Urothelium cell line (cell line): ENCODE results near the gene SIAE.

Source experiments
- DNase-seq: peaks from one replicate; pipeline ENCODE4 v3.0.0; 2011; ENCODE audit warnings: low spot score, mixed read lengths
- FAIRE-seq: peaks from 2 replicates; lab custom pipeline; 2011; peaks lifted over from hg19 to GRCh38; lab: Jason Lieb, UNC

SIAE gene, protein sequence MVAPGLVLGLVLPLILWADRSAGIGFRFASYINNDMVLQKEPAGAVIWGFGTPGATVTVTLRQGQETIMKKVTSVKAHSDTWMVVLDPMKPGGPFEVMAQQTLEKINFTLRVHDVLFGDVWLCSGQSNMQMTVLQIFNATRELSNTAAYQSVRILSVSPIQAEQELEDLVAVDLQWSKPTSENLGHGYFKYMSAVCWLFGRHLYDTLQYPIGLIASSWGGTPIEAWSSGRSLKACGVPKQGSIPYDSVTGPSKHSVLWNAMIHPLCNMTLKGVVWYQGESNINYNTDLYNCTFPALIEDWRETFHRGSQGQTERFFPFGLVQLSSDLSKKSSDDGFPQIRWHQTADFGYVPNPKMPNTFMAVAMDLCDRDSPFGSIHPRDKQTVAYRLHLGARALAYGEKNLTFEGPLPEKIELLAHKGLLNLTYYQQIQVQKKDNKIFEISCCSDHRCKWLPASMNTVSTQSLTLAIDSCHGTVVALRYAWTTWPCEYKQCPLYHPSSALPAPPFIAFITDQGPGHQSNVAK

DNA sequence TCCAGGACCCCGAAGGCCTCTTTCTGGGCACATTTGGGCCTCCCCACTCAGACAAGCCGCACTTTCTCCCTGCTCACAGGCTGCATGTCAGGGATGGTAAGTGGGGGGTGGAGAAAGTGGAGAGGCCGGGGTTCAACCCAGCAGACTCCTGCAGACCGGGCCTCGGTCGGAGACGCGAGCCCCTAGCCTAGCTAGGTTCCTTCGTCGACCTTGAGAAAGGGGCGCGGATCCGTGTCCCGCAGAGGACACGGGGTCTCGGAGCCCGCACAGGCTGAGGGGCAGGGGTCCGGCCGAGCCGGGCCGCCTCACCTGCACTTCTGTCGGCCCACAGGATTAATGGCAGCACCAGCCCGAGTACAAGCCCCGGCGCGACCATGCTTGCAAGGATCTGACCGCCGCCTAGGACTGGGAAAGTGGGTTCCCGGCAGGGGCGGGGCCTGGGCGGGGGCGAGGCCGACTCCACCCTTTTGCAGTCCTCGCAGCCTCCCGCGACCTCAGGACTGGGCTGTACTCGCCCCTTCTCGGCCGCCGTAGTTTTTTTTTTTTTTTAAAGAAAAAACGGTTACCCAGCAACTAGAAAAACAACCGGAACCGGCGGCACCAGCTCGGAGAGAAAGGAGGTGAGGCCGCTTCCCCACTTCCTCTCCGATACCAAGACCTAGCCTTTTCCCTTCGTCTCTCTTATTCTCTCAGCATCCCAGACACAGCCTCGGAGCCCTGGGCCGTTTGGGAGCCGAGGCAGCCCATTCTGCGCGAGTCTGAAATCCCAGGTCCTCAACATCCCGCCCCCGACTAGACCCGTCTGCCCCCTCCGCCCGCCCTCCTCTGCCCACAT, at the start of gene SIAE, which contains the start of gene SPA17:
Gene SIAE (minus strand): TSS at position 407 of the 835 bp plus-strand sequence. CDS start 31 bp downstream, at position 376.
Gene SPA17 (plus strand): TSS at position 572 of the 835 bp plus-strand sequence. CDS start 1,361 bp downstream, outside the sequence.
- DNase-seq (peak; percentile 92), FAIRE-seq (no peak)

DNA sequence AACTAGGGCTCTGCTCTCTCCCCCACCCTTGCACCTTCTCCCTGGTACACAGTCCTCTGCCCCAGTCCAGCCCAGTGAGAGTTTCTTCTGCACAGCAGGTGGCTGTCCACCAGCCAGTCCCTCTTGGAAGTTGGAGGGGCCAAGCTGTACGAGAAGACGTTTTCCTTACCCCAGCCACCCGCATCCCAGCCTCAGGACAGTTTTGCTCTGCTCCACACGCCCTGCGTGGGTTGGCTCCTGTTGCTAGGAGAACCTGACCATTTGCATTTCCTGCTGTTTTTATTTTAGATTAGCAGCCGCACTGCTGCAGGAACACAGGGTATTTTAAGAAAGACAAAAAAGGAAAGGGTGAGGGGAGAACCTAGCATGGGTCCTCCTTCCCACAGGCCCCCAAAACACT, 48.6 kb upstream of the SIAE start:
- DNase-seq = no peak
- FAIRE-seq = no peak

- FAIRE-seq (no peak), DNase-seq (no peak)
Measured at GRCh38 chr11:124719534-124719933, 46.0 kb upstream of the SIAE start.

DNA sequence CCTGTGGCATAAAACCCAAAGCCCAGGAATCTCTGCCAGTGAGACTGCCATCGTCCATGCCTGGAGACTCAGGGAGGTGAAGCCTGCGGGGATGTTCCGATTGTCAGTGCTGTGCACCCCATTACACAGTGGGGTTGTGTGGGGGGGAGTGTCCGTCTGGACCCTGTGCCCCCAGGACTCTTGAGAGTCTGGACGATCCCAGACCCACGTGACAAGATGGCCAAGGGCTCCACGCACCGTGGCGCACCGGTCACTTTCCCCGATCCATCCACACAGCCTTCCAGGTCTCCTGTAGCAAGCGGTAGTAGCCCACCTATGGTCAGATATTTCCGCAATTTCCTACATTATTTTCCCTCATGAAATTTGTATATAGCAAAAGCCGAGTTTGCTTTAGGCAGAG, 45.3 kb upstream of the SIAE start:
- no peak for FAIRE-seq
- DNase-seq = no peak

- FAIRE-seq (no peak), DNase-seq (peak; percentile 30)
Measured at GRCh38 chr11:124717786-124718651, 44.5 kb upstream of the SIAE start.

DNA sequence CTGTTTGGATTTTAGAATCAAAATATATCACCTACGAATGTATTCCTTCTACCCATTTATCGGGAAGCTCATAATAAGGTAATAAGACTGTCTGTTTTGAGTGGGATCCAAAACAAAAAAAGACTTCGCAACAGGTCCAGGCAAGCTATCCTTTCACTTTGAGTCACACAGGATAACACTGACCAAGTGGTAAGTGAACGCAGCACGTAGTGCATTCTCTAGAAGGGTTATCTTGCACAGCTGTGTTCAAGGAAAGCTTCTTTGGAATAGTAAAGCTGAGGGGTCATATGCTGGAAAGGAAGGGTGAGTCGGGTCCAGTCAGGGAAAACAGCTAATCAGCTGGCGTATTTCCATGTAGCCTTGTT, 43.9 kb upstream of the SIAE start:
- no peak for FAIRE-seq
- no peak for DNase-seq

DNA sequence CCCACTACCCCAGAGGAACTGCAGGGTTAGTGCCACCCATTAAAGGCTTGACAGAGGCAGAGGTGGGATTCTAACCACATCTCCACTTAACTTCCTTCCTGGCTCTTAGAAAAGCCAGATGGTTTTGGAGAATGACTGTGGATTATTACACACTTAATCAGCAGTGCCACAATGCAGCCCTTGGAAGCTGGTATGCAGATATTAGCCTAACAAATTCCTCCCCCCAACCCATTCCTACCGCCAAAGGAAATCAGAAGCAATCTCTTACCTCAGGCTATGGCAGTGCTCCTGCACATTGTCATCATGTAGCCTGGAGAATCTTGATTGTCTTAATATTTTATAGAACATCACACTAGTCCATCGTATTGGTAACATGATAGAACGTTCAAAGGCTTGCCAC, 43.1 kb upstream of the SIAE start:
- FAIRE-seq (no peak), DNase-seq (no peak)

DNA sequence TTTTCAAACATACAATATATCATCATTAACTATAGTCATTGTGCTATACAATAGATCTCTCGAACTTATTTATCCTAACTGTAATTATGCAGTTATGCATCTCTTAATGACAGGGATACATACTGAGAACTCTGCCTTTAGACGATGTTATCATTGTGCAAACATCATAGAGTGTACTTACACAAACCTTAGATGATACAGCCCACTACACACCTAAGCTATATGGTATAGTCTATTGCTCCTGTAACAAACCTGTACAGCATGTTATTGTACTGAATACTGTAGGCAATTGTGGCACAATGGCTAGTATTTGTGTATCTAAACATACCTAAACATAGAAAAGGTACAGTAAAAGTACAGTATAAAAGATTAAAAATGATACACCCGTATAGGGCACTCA, 38.9 kb upstream of the SIAE start:
- FAIRE-seq (no peak), DNase-seq (no peak)

DNA sequence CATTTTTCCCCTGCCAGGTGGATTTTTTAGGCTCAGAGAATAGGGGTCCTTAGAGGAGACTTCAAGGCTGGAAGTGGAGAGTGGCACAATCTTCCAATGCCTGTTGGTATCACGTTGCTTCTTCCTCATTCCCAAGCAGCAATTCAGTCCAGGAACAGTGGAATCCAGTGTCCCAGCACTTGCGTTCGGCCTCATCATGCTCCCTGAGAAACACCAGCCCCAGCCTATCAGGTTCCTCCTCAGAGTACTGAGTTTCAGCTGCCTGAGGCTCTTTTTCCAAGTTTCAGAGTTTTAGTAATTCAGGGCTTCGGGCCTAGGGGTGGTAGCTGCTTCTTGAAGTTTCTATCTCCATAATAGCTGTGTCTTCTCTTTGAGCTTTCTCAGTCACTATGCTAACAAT, 34.3 kb upstream of the SIAE start:
- no peak for DNase-seq
- FAIRE-seq = no peak

- DNase-seq (no peak), FAIRE-seq (no peak)
Measured at GRCh38 chr11:124700028-124700427, 26.5 kb upstream of the SIAE start.

DNA sequence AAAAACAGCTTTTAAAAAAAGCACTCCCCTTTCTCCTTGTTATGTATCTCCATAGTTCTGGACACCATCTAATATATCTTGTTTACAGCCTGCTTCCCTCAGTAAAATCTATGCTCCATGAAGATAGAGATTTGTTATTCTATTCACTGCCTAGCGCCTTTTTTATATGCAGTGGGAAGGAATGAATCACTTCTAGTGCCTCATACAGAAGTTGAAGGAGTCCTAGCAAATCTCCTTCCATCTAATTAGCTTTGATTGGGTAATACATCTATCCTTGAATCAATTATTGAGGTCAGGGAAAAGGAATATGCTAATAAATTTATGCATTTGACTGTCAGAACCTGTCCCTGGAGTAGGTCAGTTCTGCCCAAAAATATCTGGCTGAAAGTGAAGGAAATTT, 26.0 kb upstream of the SIAE start:
- DNase-seq (no peak), FAIRE-seq (no peak)

- no peak for FAIRE-seq
Measured at GRCh38 chr11:124693142-124693541, 19.6 kb upstream of the SIAE start.

GRCh38 chr11:124682443-124682842, 8.9 kb upstream of the SIAE start:
- DNase-seq = no peak
- FAIRE-seq = no peak

More at GRCh38 chr11:124693142-124693541, 19.6 kb upstream of the SIAE start:
- no peak for DNase-seq

- FAIRE-seq (no peak), DNase-seq (no peak)
Measured at GRCh38 chr11:124681421-124681820, 7.9 kb upstream of the SIAE start.

DNA sequence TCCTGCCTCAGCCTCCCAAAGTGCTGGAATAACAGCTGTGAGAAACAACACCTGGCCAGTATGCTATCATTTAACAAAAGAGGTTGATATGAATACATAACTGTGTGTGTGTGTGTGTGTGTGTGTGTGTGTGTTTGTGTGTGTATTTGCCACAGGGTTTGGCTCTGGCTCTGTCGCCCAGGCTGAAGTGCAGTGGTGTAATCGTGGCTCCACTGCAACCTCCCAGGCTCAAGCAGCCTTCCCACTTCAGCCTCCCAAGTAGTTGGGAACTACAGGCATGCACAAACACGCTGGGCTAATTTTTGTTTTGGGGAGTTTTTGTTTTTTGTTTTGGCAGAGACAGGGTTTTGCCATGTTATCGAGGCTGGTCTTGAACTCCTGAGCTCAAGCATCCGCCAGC, 4.9 kb upstream of the SIAE start:
- FAIRE-seq (no peak), DNase-seq (no peak)

GRCh38 chr11:124676386-124676785, 2.8 kb upstream of the SIAE start:
- DNase-seq = no peak
- no peak for FAIRE-seq

- DNase-seq = peak; percentile 8
- no peak for FAIRE-seq
Measured at GRCh38 chr11:124674571-124674970, 1.0 kb upstream of the SIAE start.

GRCh38 chr11:124674168-124674517, 604 bp upstream of the SIAE start:
- DNase-seq (peak; percentile 10), FAIRE-seq (no peak)

DNA sequence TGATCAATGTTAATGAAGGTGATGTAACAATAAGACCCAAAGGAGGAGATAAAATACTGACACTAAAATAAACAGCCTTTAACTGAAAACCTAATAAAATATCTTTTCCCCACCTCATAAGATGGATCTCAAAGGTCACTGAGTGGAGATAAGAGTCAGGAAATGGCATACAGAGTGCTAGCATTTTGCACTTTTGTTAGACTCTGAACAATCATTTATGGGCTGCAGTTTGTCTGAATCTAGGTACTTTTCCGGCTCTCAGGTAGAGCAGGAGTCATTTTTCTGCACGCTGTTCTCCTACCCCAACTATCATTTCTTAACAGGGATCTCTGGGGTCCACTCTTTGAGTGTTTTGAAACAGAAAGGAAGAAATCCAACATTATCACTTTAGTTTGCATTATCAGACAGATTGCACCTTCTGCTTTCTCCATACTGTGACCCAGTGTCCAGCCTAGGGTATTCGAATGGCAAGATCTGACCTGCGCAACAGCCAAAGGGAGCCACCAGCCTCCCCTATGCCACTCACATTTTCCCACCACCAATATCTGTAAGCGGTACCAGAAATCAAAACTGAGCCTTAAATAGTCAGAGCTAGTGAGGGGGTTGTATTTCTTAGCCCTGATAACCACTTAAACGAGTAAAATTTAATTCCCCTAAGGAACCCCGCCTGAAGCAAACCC, 863 bp downstream of the SIAE start:
- no peak for FAIRE-seq

GRCh38 chr11:124670732-124671131, 2.8 kb downstream of the SIAE start:
- no peak for FAIRE-seq
- DNase-seq = no peak

More for the DNA sequence above, 863 bp downstream of the SIAE start:
- no peak for DNase-seq
